ENCODE measurements around the gene DOCK2.

The DOCK2 gene

GRCh38 chr5:169840405-169840804, 203.3 kb downstream of the DOCK2 start:
- Histone ChIP-seq H3K36me3 (ENCODE audit: low read length) (peaks cover 14% of the 10 kb centered on the region), H3K27ac (ENCODE audit: low read depth, low read length) (no peak overlapping the region), H3K9me3 (ENCODE audit: insufficient read depth, low read length) (no peaks in the 10 kb centered on the region), H3K9ac (ENCODE audit: low read length) (no peak overlapping the region), H4K20me1 (ENCODE audit: low read depth, low read length) (no peaks in the 10 kb centered on the region), H3K79me2 (ENCODE audit: insufficient read depth, low read length) (no peaks in the 10 kb centered on the region), H3K4me2 (ENCODE audit: low read depth, low read length, poor library complexity, severe bottlenecking) (no peak overlapping the region), H2AFZ (ENCODE audit: low read depth, low read length, severe bottlenecking) (no peak overlapping the region), H3F3A (ENCODE audit: insufficient read depth) (no peaks in the 10 kb centered on the region), H3K27me3 (ENCODE audit: low read length) (no peaks in the 10 kb centered on the region), H3K9me2 (replicated peaks; ENCODE audit: insufficient read depth, low read length) (no peaks in the 10 kb centered on the region), H3K4me3 (ENCODE audit: insufficient read depth, low read length, poor library complexity, severe bottlenecking) (no peak overlapping the region)
- TF ChIP-seq EZH2phosphoT487 (conservative IDR thresholded peaks at IDR 0.05; ENCODE audit: low read length) = no peak
- no peak for TF ChIP-seq CTCF (IDR thresholded peaks at IDR 0.05; ENCODE audit: insufficient read depth, low read length, poor library complexity, severe bottlenecking)

GRCh38 chr5:169842699-169843098, 205.6 kb downstream of the DOCK2 start:
- Histone ChIP-seq H3K36me3 (ENCODE audit: low read length) (peaks cover 30% of the 10 kb centered on the region), H4K20me1 (ENCODE audit: low read depth, low read length) (no peaks in the 10 kb centered on the region)

GRCh38 chr5:169847519-169847918, 210.4 kb downstream of the DOCK2 start:
- Histone ChIP-seq H4K20me1 (ENCODE audit: low read depth, low read length) (no peaks in the 10 kb centered on the region), H3K27me3 (ENCODE audit: low read length) (no peaks in the 10 kb centered on the region), H3K4me3 (ENCODE audit: insufficient read depth, low read length, poor library complexity, severe bottlenecking) (no peak overlapping the region), H2AFZ (ENCODE audit: low read depth, low read length, severe bottlenecking) (no peak overlapping the region), H3K27ac (ENCODE audit: low read depth, low read length) (no peak overlapping the region), H3K9me2 (replicated peaks; ENCODE audit: insufficient read depth, low read length) (no peaks in the 10 kb centered on the region), H3K9ac (ENCODE audit: low read length) (no peak overlapping the region), H3K9me3 (ENCODE audit: insufficient read depth, low read length) (peaks cover 13% of the 10 kb centered on the region; the same call in 1 of the 2 replicates), H3F3A (ENCODE audit: insufficient read depth) (no peaks in the 10 kb centered on the region), H3K36me3 (ENCODE audit: low read length) (peaks cover 60% of the 10 kb centered on the region), H3K4me2 (ENCODE audit: low read depth, low read length, poor library complexity, severe bottlenecking) (no peak overlapping the region), H3K79me2 (ENCODE audit: insufficient read depth, low read length) (no peaks in the 10 kb centered on the region)
- TF ChIP-seq CTCF (IDR thresholded peaks at IDR 0.05; ENCODE audit: insufficient read depth, low read length, poor library complexity, severe bottlenecking) (no peak), EZH2phosphoT487 (conservative IDR thresholded peaks at IDR 0.05; ENCODE audit: low read length) (no peak)

More at GRCh38 chr5:169842699-169843098, 205.6 kb downstream of the DOCK2 start:
- Histone ChIP-seq H2AFZ (ENCODE audit: low read depth, low read length, severe bottlenecking) (no peak overlapping the region), H3K4me2 (ENCODE audit: low read depth, low read length, poor library complexity, severe bottlenecking) (no peak overlapping the region), H3K27ac (ENCODE audit: low read depth, low read length) (no peak overlapping the region), H3F3A (ENCODE audit: insufficient read depth) (no peaks in the 10 kb centered on the region), H3K9ac (ENCODE audit: low read length) (no peak overlapping the region), H3K9me3 (ENCODE audit: insufficient read depth, low read length) (no peaks in the 10 kb centered on the region), H3K79me2 (ENCODE audit: insufficient read depth, low read length) (no peaks in the 10 kb centered on the region), H3K9me2 (replicated peaks; ENCODE audit: insufficient read depth, low read length) (no peaks in the 10 kb centered on the region), H3K27me3 (ENCODE audit: low read length) (no peaks in the 10 kb centered on the region), H3K4me3 (ENCODE audit: insufficient read depth, low read length, poor library complexity, severe bottlenecking) (no peak overlapping the region)
- no peak for TF ChIP-seq EZH2phosphoT487 (conservative IDR thresholded peaks at IDR 0.05; ENCODE audit: low read length)

- H3K79me2 ChIP-seq (ENCODE audit: insufficient read depth, low read length) = no peaks in the 10 kb centered on the region
- H4K20me1 ChIP-seq (ENCODE audit: low read depth, low read length) = no peaks in the 10 kb centered on the region
- no peak overlapping the region for H3K9ac ChIP-seq (ENCODE audit: low read length)
- no peaks in the 10 kb centered on the region for H3K9me2 ChIP-seq (replicated peaks; ENCODE audit: insufficient read depth, low read length)
- H3K4me2 ChIP-seq (ENCODE audit: low read depth, low read length, poor library complexity, severe bottlenecking) = no peak overlapping the region
- H3K36me3 ChIP-seq (ENCODE audit: low read length) = peaks cover 55% of the 10 kb centered on the region
- H3K4me3 ChIP-seq (ENCODE audit: insufficient read depth, low read length, poor library complexity, severe bottlenecking) = no peak overlapping the region
- no peak overlapping the region for H3K27ac ChIP-seq (ENCODE audit: low read depth, low read length)
- H2AFZ ChIP-seq (ENCODE audit: low read depth, low read length, severe bottlenecking) = no peak overlapping the region
- H3F3A ChIP-seq (ENCODE audit: insufficient read depth) = no peaks in the 10 kb centered on the region
- TF ChIP-seq CTCF (IDR thresholded peaks at IDR 0.05; ENCODE audit: insufficient read depth, low read length, poor library complexity, severe bottlenecking) (no peak), EZH2phosphoT487 (conservative IDR thresholded peaks at IDR 0.05; ENCODE audit: low read length) (no peak)
- H3K9me3 ChIP-seq (ENCODE audit: insufficient read depth, low read length) = peaks cover 13% of the 10 kb centered on the region; the same call in 1 of the 2 replicates
- H3K27me3 ChIP-seq (ENCODE audit: low read length) = no peaks in the 10 kb centered on the region
These were observed 211.2 kb downstream of the DOCK2 start for GRCh38 chr5:169848271-169848670.
